ENCODE measurements around the gene PTPRH.

- TF ChIP-seq POLR2A (IDR thresholded peaks at IDR 0.05) = no peak
- no peak for TF ChIP-seq CTCF (IDR thresholded peaks at IDR 0.05)
Measured at GRCh38 chr19:55223291-55224037, 14.2 kb upstream of the PTPRH start.

All from testis (tissue), 2 donors.